Uterus (tissue), 2 donors: ENCODE measurements around the gene CSPG4.

Source experiments
- CTCF ChIP-seq, 4 experiments: fragments of 200-600 bp in 2 of 4; fragments of 450-650 bp in 2 of 4; sonication (generic) in 2 of 4; IDR thresholded peaks; one replicate each; pipeline ENCODE4 v1.5.1; 2016 to 2019; ENCODE audit warnings: antibody characterized with exemption in 4 of 4, mild to moderate bottlenecking in 2 of 4, moderate library complexity in 1 of 4
- POLR2A ChIP-seq, 2 donors: fragments of 450-650 bp; IDR thresholded peaks; one replicate each; pipeline ENCODE4 v1.6.1; 2016; ENCODE audit warnings: antibody characterized with exemption in 2 of 2, mild to moderate bottlenecking in 1 of 2, moderate library complexity in 1 of 2

GRCh38 chr15:75688831-75689230 lies 23.8 kb downstream of the CSPG4 start:
- no peak for TF ChIP-seq CTCF (IDR thresholded peaks at IDR 0.05)
- TF ChIP-seq POLR2A (IDR thresholded peaks at IDR 0.05), result no peak
